HG03442 (cell line): ENCODE results near the gene TTC38.
A peak's percentile ranks its signal among the peaks of the same experiment; 100 is the strongest.
"Not testable (repeated sequence)": the region's sequence is repeated elsewhere in the genome, so short reads cannot be mapped to it uniquely, and the experiment has no call there.

Source experiments
- ATAC-seq: cut with Tn5 transposase; IDR thresholded peaks from one replicate; pipeline ENCODE4 v1.9.1; 2021; ENCODE audit warnings: mild to moderate bottlenecking, moderate library complexity; ENCODE audit not compliant: unreplicated experiment

Gene TTC38

GRCh38 chr22:46245511-46245910 lies 22.3 kb upstream of the TTC38 start:
- no peak for ATAC-seq

GRCh38 chr22:46246178-46246577 lies 21.6 kb upstream of the TTC38 start:
- ATAC-seq = no peak

GRCh38 chr22:46247443-46247975 lies 20.3 kb upstream of the TTC38 start:
- ATAC-seq = no peak

GRCh38 chr22:46250035-46250782 lies 17.6 kb upstream of the TTC38 start, which contains the start of gene CDPF1:
Gene CDPF1, minus strand, starts transcription at chr22:46250293. Its CDS starts 2,009 bp downstream, at chr22:46248284.
- peak; percentile 63 for ATAC-seq

GRCh38 chr22:46250783-46251125 lies 17.1 kb upstream of the TTC38 start:
- peak; percentile 5 for ATAC-seq

GRCh38 chr22:46251266-46251665 lies 16.5 kb upstream of the TTC38 start:
- no peak for ATAC-seq

- no peak for ATAC-seq
Observed at GRCh38 chr22:46251816-46252380, 15.9 kb upstream of the TTC38 start.

- no peak for ATAC-seq
Observed at GRCh38 chr22:46256358-46256958, 11.3 kb upstream of the TTC38 start.

GRCh38 chr22:46259374-46259773 lies 8.4 kb upstream of the TTC38 start:
- no peak for ATAC-seq

GRCh38 chr22:46260038-46260437 lies 7.8 kb upstream of the TTC38 start:
- ATAC-seq = no peak

- no peak for ATAC-seq
Observed at GRCh38 chr22:46262449-46263215, 5.2 kb upstream of the TTC38 start.

- no peak for ATAC-seq
Observed at GRCh38 chr22:46263216-46263590, 4.6 kb upstream of the TTC38 start, which contains the start of gene PKDREJ. Gene PKDREJ, minus strand, starts transcription at chr22:46263343. Its CDS starts 21 bp downstream, at chr22:46263322.

GRCh38 chr22:46264520-46264919 lies 3.3 kb upstream of the TTC38 start:
- ATAC-seq = not testable (repeated sequence)

GRCh38 chr22:46265627-46266026 lies 2.2 kb upstream of the TTC38 start:
- not testable (repeated sequence) for ATAC-seq

- no peak for ATAC-seq
Observed at GRCh38 chr22:46269564-46269963, 1.8 kb downstream of the TTC38 start.

GRCh38 chr22:46272196-46272595 lies 4.4 kb downstream of the TTC38 start:
- no peak for ATAC-seq

- ATAC-seq = no peak
Observed at GRCh38 chr22:46272762-46273431, 5.1 kb downstream of the TTC38 start.

GRCh38 chr22:46273432-46274148 lies 5.8 kb downstream of the TTC38 start:
- no peak for ATAC-seq

- ATAC-seq = no peak
Observed at GRCh38 chr22:46274381-46274780, 6.6 kb downstream of the TTC38 start.
